ENCODE results near the gene RP2. TPM values are rescaled to one million over a fixed set of nuclear protein-coding genes. Genes with fewer than 3 reads are reported as not detected.

RP2 gene
- polyA plus RNA-seq (2012; ENCODE audit: insufficient read depth, insufficient read length, low read depth): 4.2 TPM

- peak; percentile 91 for DNase-seq
- no peak for TF ChIP-seq CTCF (IDR thresholded peaks at IDR 0.05; ENCODE audit: low read depth, low read length)
- H3K36me3 ChIP-seq: no peaks in the 10 kb centered on the region
- H3K4me3 ChIP-seq (ENCODE audit: low read depth, low read length): peak within 1 kb of the TSS; percentile 74
- H3K4me1 ChIP-seq: no peaks in the 10 kb centered on the region
- H3K27me3 ChIP-seq: no peaks in the 10 kb centered on the region
- no peaks in the 10 kb centered on the region for H3K9me3 ChIP-seq
These were observed at the start of gene RP2 for GRCh38 chrX:46836701-46837557. TSS of gene RP2 (plus strand) at chrX:46837043. CDS start at chrX:46837101, 58 bp downstream.

DNA sequence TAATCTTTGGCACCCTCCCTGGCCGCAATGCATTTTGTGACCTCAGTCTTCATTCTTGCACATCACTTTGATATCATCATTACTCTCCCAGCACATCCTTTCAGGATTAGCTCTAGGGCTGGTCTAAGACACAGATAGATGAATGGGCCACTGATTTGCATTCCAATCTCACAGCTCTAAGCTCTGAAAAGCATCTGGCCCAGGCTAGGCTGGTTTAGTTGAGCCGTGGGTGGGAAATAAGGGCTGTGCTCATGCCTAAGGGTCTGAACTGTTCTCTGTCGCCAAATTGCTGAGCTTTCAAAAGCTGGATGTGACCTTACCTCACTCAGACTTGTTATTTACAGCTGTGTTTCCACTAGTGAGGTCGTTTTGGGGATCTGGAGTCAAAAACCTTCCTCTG is 47.9 kb upstream of the RP2 start:
- TF ChIP-seq CTCF (IDR thresholded peaks at IDR 0.05; ENCODE audit: low read depth, low read length): no peak
- no peaks in the 10 kb centered on the region for H3K36me3 ChIP-seq
- H3K9me3 ChIP-seq: no peaks in the 10 kb centered on the region
- no peak for DNase-seq
- H3K27me3 ChIP-seq: no peaks in the 10 kb centered on the region
- no peaks in the 10 kb centered on the region for H3K4me1 ChIP-seq
- H3K4me3 ChIP-seq (ENCODE audit: low read depth, low read length): no peak overlapping the region

DNA sequence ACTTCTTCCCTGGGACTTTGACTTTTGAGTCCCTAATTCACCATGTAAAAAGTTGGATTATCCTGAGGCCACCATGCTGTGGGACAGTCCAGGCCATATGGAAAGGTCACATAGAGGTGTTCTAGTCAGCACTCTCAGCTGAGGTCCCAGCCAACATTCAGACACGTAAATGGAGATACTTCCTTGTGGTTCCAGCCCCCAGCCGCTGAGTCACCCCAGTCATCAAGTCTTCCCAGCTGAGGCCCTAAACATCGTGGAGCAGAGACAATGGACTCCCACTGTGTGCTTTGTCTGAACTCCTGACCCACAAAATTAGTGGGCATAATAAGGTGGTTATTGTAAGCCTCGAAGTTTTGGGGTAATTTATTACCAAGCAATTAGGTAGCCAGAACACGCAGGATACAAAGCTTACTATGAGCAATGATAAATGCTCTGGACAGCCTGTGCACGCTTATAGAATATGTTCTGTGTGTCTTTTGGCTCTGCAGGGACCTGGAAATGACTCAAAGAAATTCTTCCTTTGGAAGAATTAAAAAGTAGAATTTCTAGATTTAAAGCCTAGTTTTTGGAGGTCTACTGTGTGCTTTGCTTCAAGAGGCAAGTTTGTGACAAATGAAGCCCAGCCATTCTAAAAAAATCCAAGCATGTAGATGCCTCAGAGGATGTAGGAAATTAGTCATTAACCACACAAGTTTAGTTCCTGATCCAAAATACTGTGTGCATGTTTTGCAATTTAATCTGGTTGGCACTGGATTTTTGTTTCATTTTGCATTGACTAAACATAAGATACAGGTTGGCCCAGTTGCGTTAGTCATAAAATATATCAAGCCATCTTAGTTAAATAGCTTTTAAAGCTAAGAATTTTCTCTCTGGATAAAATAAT is 44.7 kb upstream of the RP2 start:
- H3K4me3 ChIP-seq (ENCODE audit: low read depth, low read length): no peak overlapping the region
- H3K27me3 ChIP-seq: no peaks in the 10 kb centered on the region
- no peaks in the 10 kb centered on the region for H3K36me3 ChIP-seq
- no peak for TF ChIP-seq CTCF (IDR thresholded peaks at IDR 0.05; ENCODE audit: low read depth, low read length)
- no peak for DNase-seq
- no peaks in the 10 kb centered on the region for H3K4me1 ChIP-seq
- H3K9me3 ChIP-seq: no peaks in the 10 kb centered on the region

- Histone ChIP-seq H3K4me1 (no peaks in the 10 kb centered on the region), H3K27me3 (no peaks in the 10 kb centered on the region), H3K36me3 (no peaks in the 10 kb centered on the region), H3K4me3 (ENCODE audit: low read depth, low read length) (no peak overlapping the region), H3K9me3 (no peaks in the 10 kb centered on the region)
- DNase-seq: no peak
- no peak for TF ChIP-seq CTCF (IDR thresholded peaks at IDR 0.05; ENCODE audit: low read depth, low read length)
These were observed 44.0 kb upstream of the RP2 start for GRCh38 chrX:46792810-46793188.

DNA sequence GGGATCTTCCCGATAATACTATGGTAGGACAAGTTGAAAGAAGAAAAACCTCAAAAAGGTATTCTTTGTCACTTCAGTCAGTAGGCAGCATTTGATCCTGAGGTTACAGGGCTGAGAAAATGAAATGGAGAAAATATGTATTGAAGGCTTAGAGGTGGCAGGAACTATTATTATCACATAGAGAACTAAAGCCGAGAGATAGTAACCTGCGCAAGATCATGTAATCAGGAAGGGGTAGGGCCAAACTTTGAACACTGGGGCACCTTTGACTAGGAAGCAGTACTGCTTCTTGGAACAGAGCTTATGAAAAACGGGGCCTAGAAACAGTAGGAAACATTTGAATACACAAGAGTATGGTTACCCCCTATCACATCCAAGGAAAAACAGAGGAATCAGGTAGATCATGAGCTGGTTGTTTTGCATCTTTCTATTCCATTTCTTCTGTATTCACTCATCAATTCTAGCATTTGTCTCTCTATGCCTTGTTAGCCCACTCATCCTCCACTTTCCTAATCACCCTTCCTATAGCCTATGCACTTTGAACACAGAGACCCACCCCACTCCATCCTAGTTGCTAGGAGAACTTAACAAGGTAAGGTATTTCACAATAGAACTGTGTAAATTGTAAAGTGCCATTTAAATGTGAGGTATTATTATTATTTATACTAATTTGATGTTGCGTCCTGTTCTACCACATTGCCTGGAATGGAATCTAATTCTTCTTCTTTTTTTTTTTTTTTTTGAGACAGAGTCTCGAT is 43.3 kb upstream of the RP2 start:
- Histone ChIP-seq H3K36me3 (no peaks in the 10 kb centered on the region), H3K27me3 (no peaks in the 10 kb centered on the region), H3K9me3 (no peaks in the 10 kb centered on the region), H3K4me3 (ENCODE audit: low read depth, low read length) (no peak overlapping the region), H3K4me1 (no peaks in the 10 kb centered on the region)
- TF ChIP-seq CTCF (IDR thresholded peaks at IDR 0.05; ENCODE audit: low read depth, low read length): no peak
- no peak for DNase-seq
